HEK293 (cell line): ENCODE data around the gene LENEP.
A peak's percentile ranks its signal among the peaks of the same experiment; 100 is the strongest.

Source experiments
- CTCF ChIA-PET: fragments of 350-600 bp; formaldehyde crosslinking; extraction: SDS; loops from one replicate; lab custom pipeline; 2021; ENCODE audit warnings: antibody characterized with exemption; lab: Yijun Ruan, JAX
- POLR2A ChIA-PET: fragments of 300-600 bp; formaldehyde crosslinking; extraction: SDS; loops from one replicate; lab custom pipeline; 2020; ENCODE audit warnings: antibody characterized with exemption, inconsistent platforms; lab: Yijun Ruan, JAX
- H3K27ac ChIP-seq: fragments of 200-500 bp; sonication (Bioruptor generic); 2 replicates; pipeline ENCODE4 v1.5.1; 2014; ENCODE audit warnings: low read depth, low read length, control low read depth, inconsistent platforms; ENCODE audit errors: extremely low read depth
- H3K36me3 ChIP-seq, 2 experiments: fragments of 200-500 bp in 1 of 2; sonication (Bioruptor generic) in 1 of 2; 1 replicate in 1 of 2; 2 replicates in 1 of 2; pipeline ENCODE4 v1.5.1; 2014 to 2017; ENCODE audit warnings: inconsistent platforms in 2 of 2, low read length in 2 of 2; ENCODE audit not compliant: control insufficient read depth in 2 of 2, insufficient read depth in 1 of 2
- H3K4me1 ChIP-seq: fragments of 200-500 bp; sonication (Bioruptor generic); 2 replicates; pipeline ENCODE4 v1.5.1; 2014; ENCODE audit warnings: mild to moderate bottlenecking, low read length, inconsistent platforms; ENCODE audit not compliant: control insufficient read depth, insufficient read depth
- H3K4me3 ChIP-seq: 2 replicates; pipeline ENCODE4 v1.5.1; 2011; ENCODE audit warnings: low read depth, mild to moderate bottlenecking, control low read depth, low read length, moderate library complexity
- H3K9me3 ChIP-seq: fragments of 200-500 bp; sonication (Bioruptor generic); 2 replicates; pipeline ENCODE4 v1.5.1; 2014; ENCODE audit warnings: low read depth, low read length, inconsistent platforms; ENCODE audit not compliant: control insufficient read depth, insufficient read depth
- HOXD13 ChIP-seq: sonication (generic); formaldehyde crosslinking; IDR thresholded peaks from 2 replicates; pipeline ENCODE4 v1.8.0; 2022; ENCODE audit warnings: missing genetic modification reagents, borderline replicate concordance
- KLF1 ChIP-seq: fragments of 450-650 bp; formaldehyde crosslinking; IDR thresholded peaks from 2 replicates; pipeline ENCODE4 v1.5.1; 2016; ENCODE audit warnings: missing biosample characterization, missing genetic modification characterization
- KLF16 ChIP-seq: fragments of 450-650 bp; formaldehyde crosslinking; IDR thresholded peaks from 2 replicates; pipeline ENCODE4 v1.5.1; 2017; ENCODE audit warnings: missing biosample characterization, missing genetic modification characterization
- REPIN1 ChIP-seq: fragments of 450-650 bp; formaldehyde crosslinking; IDR thresholded peaks from 2 replicates; pipeline ENCODE4 v1.5.1; 2017; ENCODE audit warnings: missing biosample characterization, missing genetic modification characterization, low read depth
- SP2 ChIP-seq: fragments of 450-650 bp; formaldehyde crosslinking; IDR thresholded peaks from 2 replicates; pipeline ENCODE4 v1.5.1; 2016; ENCODE audit warnings: missing biosample characterization, missing genetic modification characterization
- SP3 ChIP-seq: fragments of 450-650 bp; formaldehyde crosslinking; IDR thresholded peaks from 2 replicates; pipeline ENCODE4 v1.5.1; 2016; ENCODE audit warnings: missing biosample characterization, missing genetic modification characterization
- ZBTB17 ChIP-seq: fragments of 450-650 bp; formaldehyde crosslinking; IDR thresholded peaks from 2 replicates; pipeline ENCODE4 v1.5.1; 2016; ENCODE audit warnings: missing biosample characterization, missing genetic modification characterization
- ZNF114 ChIP-seq: fragments of 450-650 bp; formaldehyde crosslinking; IDR thresholded peaks from 2 replicates; pipeline ENCODE4 v1.5.0; 2017; ENCODE audit warnings: missing biosample characterization, missing genetic modification characterization
- ZNF148 ChIP-seq: fragments of 450-650 bp; formaldehyde crosslinking; IDR thresholded peaks from 2 replicates; pipeline ENCODE4 v1.5.0; 2017; ENCODE audit warnings: missing biosample characterization, missing genetic modification characterization, borderline replicate concordance
- ZNF184 ChIP-seq: fragments of 450-650 bp; IDR thresholded peaks from 2 replicates; pipeline ENCODE4 v1.5.1; 2018; ENCODE audit warnings: missing biosample characterization, mild to moderate bottlenecking, missing genetic modification characterization
- ZNF202 ChIP-seq: fragments of 450-650 bp; formaldehyde crosslinking; IDR thresholded peaks from 2 replicates; pipeline ENCODE4 v1.5.1; 2016; ENCODE audit warnings: missing biosample characterization, missing genetic modification characterization, borderline replicate concordance
- ZNF214 ChIP-seq: fragments of 450-650 bp; formaldehyde crosslinking; IDR thresholded peaks from 2 replicates; pipeline ENCODE4 v1.5.1; 2017; ENCODE audit warnings: missing biosample characterization, mild to moderate bottlenecking, missing genetic modification characterization, borderline replicate concordance
- ZNF221 ChIP-seq: fragments of 450-650 bp; formaldehyde crosslinking; IDR thresholded peaks from 2 replicates; pipeline ENCODE4 v1.5.1; 2017; ENCODE audit warnings: missing biosample characterization, missing genetic modification characterization, borderline replicate concordance
- ZNF354C ChIP-seq: fragments of 450-650 bp; formaldehyde crosslinking; IDR thresholded peaks from 2 replicates; pipeline ENCODE4 v1.5.1; 2016; ENCODE audit warnings: missing biosample characterization, missing genetic modification characterization, low read depth, borderline replicate concordance
- ZNF510 ChIP-seq: fragments of 450-650 bp; formaldehyde crosslinking; IDR thresholded peaks from 2 replicates; pipeline ENCODE4 v1.5.1; 2018; ENCODE audit warnings: mild to moderate bottlenecking, missing genetic modification characterization, missing biosample characterization; ENCODE audit not compliant: insufficient replicate concordance
- ZNF514 ChIP-seq: fragments of 450-650 bp; formaldehyde crosslinking; IDR thresholded peaks from 2 replicates; pipeline ENCODE4 v1.5.1; 2016; ENCODE audit warnings: missing biosample characterization, missing genetic modification characterization
- ZNF555 ChIP-seq: fragments of 450-650 bp; formaldehyde crosslinking; conservative IDR thresholded peaks from 2 replicates; pipeline ENCODE4 v1.5.1; 2017; ENCODE audit warnings: missing biosample characterization, mild to moderate bottlenecking, missing genetic modification characterization, inconsistent platforms
- ZNF692 ChIP-seq: fragments of 450-650 bp; formaldehyde crosslinking; IDR thresholded peaks from 2 replicates; pipeline ENCODE4 v1.5.1; 2016; ENCODE audit warnings: missing biosample characterization, missing genetic modification characterization
- ZNF792 ChIP-seq: fragments of 450-650 bp; formaldehyde crosslinking; IDR thresholded peaks from 2 replicates; pipeline ENCODE4 v1.5.1; 2016; ENCODE audit warnings: missing biosample characterization, missing genetic modification characterization
- ZNF830 ChIP-seq: fragments of 450-650 bp; IDR thresholded peaks from 2 replicates; pipeline ENCODE4 v1.5.0; 2018; ENCODE audit warnings: missing biosample characterization, missing genetic modification characterization, low read depth, mild to moderate bottlenecking, moderate library complexity
- ZSCAN4 ChIP-seq: fragments of 450-650 bp; formaldehyde crosslinking; IDR thresholded peaks from 2 replicates; pipeline ENCODE4 v1.5.1; 2017; ENCODE audit warnings: missing biosample characterization, missing genetic modification characterization
- TF ChIP-seq, protein P1 (sequence below): fragments of 450-650 bp; formaldehyde crosslinking; IDR thresholded peaks from 2 replicates; pipeline ENCODE4 v1.5.1; 2016; ENCODE audit warnings: missing biosample characterization, missing genetic modification characterization, low read depth
- TF ChIP-seq, protein P2 (sequence below): fragments of 450-650 bp; formaldehyde crosslinking; IDR thresholded peaks from 2 replicates; pipeline ENCODE4 v1.5.1; 2016; ENCODE audit warnings: missing biosample characterization, missing genetic modification characterization, low read depth

The LENEP gene

DNA sequence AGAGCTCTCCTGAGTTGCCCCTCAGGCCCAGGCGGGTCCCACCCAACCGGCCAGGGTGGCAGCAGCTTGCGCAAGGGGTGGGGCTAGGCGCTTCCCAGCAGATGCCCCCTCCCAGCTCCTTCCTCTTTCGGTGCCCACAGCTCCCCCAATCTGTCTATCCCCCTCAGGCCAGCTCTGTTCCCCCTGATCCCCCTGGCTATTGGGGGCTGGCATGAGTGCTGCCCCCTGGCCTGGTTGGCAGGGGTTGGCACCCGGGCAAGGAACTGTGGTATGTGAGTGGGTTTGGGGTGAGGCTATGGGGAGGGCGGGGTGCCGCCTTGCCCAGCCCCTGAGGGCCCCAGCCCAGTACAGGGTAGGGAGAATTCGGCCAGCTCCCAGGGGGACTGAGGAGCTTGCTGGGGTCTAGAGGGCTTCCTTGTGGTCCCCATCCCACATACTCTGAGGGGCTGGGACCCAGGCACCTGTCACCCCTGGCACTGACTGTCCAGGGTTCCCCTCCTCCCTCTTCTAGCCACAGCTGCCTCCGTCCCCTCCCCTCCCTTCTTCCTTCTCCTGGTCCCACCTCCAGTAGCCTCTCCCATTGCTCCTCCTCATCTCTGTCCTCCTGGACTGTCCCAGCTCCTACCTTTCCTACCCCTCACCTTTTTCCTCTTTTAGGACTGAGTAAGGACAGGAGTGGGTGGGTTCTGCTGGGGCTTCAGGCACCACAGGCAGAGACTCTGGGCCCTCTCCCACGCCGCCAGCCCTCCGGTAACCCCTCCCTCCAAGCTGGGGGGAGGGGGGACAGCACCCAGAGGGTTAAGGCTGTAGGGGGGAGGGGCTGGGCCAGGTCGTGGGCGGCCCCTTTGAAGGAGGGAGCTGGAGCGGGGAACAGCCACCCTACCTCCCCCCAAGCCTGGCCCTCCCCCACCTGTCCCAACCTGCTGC lies 14.9 kb downstream of the LENEP start:
- no peaks in the 10 kb centered on the region for H3K9me3 ChIP-seq
- H3K36me3 ChIP-seq, result peaks cover 0 to 6% of the 10 kb centered on the region in 2 experiments; a peak in 1 of 3 replicates
- H3K4me1 ChIP-seq, result peaks cover 16% of the 10 kb centered on the region
- no peak overlapping the region for H3K27ac ChIP-seq
- CTCF ChIA-PET, result interaction anchor here (0.5 to 3.5 kb wide), 7 partner anchors 9 to 83 kb away, joined by 3 to 30 read pairs (median 3); partner anchors contain the start of gene PBXIP1
- POLR2A ChIA-PET, result interaction anchor here (0.7 to 0.8 kb wide), 3 partner anchors 25 to 33 kb away, joined by 3 to 4 read pairs (median 3); partner anchors contain the start of gene FLAD1
- no peak overlapping the region for H3K4me3 ChIP-seq
- TF ChIP-seq ZSCAN4 (tag by site-specific recombination) (no peak), ZNF202 (tag by site-specific recombination) (no peak), REPIN1 (no peak), ZNF830 (no peak), ZNF514 (tag by site-specific recombination) (no peak), ZNF148 (tag by site-specific recombination) (no peak), ZNF221 (tag by site-specific recombination) (no peak), ZNF692 (tag by site-specific recombination) (0 out of 2 replicates have a peak, but pooled peaks have one; percentile 14), KLF1 (tag by site-specific recombination) (peak; percentile 93), ZNF555 (no peak), ZNF792 (tag by site-specific recombination) (no peak), HOXD13 (no peak), ZBTB17 (tag by site-specific recombination) (no peak), ZNF184 (tag by site-specific recombination) (no peak), ZNF114 (tag by site-specific recombination) (no peak), ZNF214 (tag by site-specific recombination) (no peak), ZNF354C (tag by site-specific recombination) (no peak), ZNF510 (no peak), SP2 (tag by site-specific recombination) (peak; percentile 35), SP3 (peak; percentile 46), KLF16 (tag by site-specific recombination) (no peak)
- TF ChIP-seq, protein P1, sequence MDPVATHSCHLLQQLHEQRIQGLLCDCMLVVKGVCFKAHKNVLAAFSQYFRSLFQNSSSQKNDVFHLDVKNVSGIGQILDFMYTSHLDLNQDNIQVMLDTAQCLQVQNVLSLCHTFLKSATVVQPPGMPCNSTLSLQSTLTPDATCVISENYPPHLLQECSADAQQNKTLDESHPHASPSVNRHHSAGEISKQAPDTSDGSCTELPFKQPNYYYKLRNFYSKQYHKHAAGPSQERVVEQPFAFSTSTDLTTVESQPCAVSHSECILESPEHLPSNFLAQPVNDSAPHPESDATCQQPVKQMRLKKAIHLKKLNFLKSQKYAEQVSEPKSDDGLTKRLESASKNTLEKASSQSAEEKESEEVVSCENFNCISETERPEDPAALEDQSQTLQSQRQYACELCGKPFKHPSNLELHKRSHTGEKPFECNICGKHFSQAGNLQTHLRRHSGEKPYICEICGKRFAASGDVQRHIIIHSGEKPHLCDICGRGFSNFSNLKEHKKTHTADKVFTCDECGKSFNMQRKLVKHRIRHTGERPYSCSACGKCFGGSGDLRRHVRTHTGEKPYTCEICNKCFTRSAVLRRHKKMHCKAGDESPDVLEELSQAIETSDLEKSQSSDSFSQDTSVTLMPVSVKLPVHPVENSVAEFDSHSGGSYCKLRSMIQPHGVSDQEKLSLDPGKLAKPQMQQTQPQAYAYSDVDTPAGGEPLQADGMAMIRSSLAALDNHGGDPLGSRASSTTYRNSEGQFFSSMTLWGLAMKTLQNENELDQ (tag by site-specific recombination), result no peak
- TF ChIP-seq, protein P2, sequence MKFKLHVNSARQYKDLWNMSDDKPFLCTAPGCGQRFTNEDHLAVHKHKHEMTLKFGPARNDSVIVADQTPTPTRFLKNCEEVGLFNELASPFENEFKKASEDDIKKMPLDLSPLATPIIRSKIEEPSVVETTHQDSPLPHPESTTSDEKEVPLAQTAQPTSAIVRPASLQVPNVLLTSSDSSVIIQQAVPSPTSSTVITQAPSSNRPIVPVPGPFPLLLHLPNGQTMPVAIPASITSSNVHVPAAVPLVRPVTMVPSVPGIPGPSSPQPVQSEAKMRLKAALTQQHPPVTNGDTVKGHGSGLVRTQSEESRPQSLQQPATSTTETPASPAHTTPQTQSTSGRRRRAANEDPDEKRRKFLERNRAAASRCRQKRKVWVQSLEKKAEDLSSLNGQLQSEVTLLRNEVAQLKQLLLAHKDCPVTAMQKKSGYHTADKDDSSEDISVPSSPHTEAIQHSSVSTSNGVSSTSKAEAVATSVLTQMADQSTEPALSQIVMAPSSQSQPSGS (tag by site-specific recombination), result no peak
